ENCODE data around the gene FARP1.

The FARP1 gene

GRCh38 chr13:98490866-98491265 lies 348.0 kb downstream of the FARP1 start:
- no peak for DNase-seq

GRCh38 chr13:98492335-98493041 lies 349.6 kb downstream of the FARP1 start:
- DNase-seq = no peak

- no peak for DNase-seq
These were observed 350.3 kb downstream of the FARP1 start for GRCh38 chr13:98493042-98493712.

GRCh38 chr13:98494769-98495168 lies 351.9 kb downstream of the FARP1 start:
- no peak for DNase-seq

- DNase-seq = no peak
These were observed 353.0 kb downstream of the FARP1 start for GRCh38 chr13:98495627-98496478.

- no peak for DNase-seq
These were observed 353.5 kb downstream of the FARP1 start for GRCh38 chr13:98496479-98496791.

- no peak for DNase-seq
These were observed 354.1 kb downstream of the FARP1 start for GRCh38 chr13:98496966-98497365.

- no peak for DNase-seq
These were observed 358.1 kb downstream of the FARP1 start for GRCh38 chr13:98500963-98501421.

GRCh38 chr13:98503175-98504028 lies 360.5 kb downstream of the FARP1 start:
- no peak for DNase-seq

GRCh38 chr13:98504029-98504351 lies 361.1 kb downstream of the FARP1 start:
- DNase-seq = no peak

- no peak for DNase-seq
These were observed 361.6 kb downstream of the FARP1 start for GRCh38 chr13:98504371-98504963.
